CD4-positive, CD25-positive, alpha-beta regulatory T cell (primary cell): ENCODE data around the gene TBX21. TPM values are rescaled to one million over a fixed set of nuclear protein-coding genes. Genes with fewer than 3 reads are reported as not detected.

Source experiments
- ATAC-seq, 2 donors: fragments of 150-1000 bp; cut with Tn5 transposase; one replicate each; pipeline ENCODE4 v1.10.0; 2021; ENCODE audit warnings: low read depth in 2 of 2, moderate number of reproducible peaks in 2 of 2, moderate library complexity in 1 of 2
- DNase-seq, 3 donors: peaks; one replicate each; pipeline versions ENCODE4 v3.0.0 to v3.0.0-alpha.2; 2012 to 2022; ENCODE audit warnings: mixed read lengths in 1 of 3
- H3K27ac ChIP-seq: one replicate; pipeline ENCODE4 v1.7.0; 2013; ENCODE audit warnings: mild to moderate bottlenecking, low read length; ENCODE audit not compliant: insufficient read depth, poor library complexity, severe bottlenecking
- H3K27me3 ChIP-seq: one replicate; pipeline ENCODE4 v1.7.0; 2013; ENCODE audit warnings: low read length; ENCODE audit not compliant: control insufficient read depth, insufficient read depth
- H3K36me3 ChIP-seq: one replicate; pipeline ENCODE4 v1.7.0; 2013; ENCODE audit warnings: mild to moderate bottlenecking, low read length, moderate library complexity; ENCODE audit not compliant: control insufficient read depth, insufficient read depth
- H3K4me1 ChIP-seq: 2 replicates; pipeline ENCODE4 v1.7.0; 2013; ENCODE audit warnings: mild to moderate bottlenecking, low read length; ENCODE audit not compliant: insufficient read depth, control insufficient read depth, poor library complexity, severe bottlenecking
- H3K4me3 ChIP-seq: one replicate; pipeline ENCODE4 v1.7.0; 2013; ENCODE audit warnings: low read depth, mild to moderate bottlenecking, low read length, moderate library complexity
- H3K9me3 ChIP-seq, 2 experiments: 1 replicate in 1 of 2; 2 replicates in 1 of 2; pipeline ENCODE4 v1.7.0; 2013; ENCODE audit warnings: low read length in 2 of 2, mild to moderate bottlenecking in 1 of 2, moderate library complexity in 1 of 2; ENCODE audit not compliant: control insufficient read depth in 2 of 2
- H3K27ac Mint-ChIP-seq, 3 donors: one replicate each; pipeline ENCODE4 v1.8.0; 2020 to 2022; ENCODE audit warnings: mild to moderate bottlenecking in 3 of 3, mixed read lengths in 3 of 3, moderate library complexity in 2 of 3
- H3K27me3 Mint-ChIP-seq: one replicate; pipeline ENCODE4 v1.8.0; 2022; ENCODE audit warnings: mild to moderate bottlenecking, mixed read lengths
- H3K36me3 Mint-ChIP-seq: one replicate; pipeline ENCODE4 v1.8.0; 2020; ENCODE audit warnings: mixed read lengths
- H3K4me1 Mint-ChIP-seq, 4 donors: one replicate each; pipeline ENCODE4 v1.8.0; 2020 to 2022; ENCODE audit warnings: mixed read lengths in 4 of 4, mild to moderate bottlenecking in 1 of 4
- H3K4me3 Mint-ChIP-seq, 4 donors: one replicate each; pipeline ENCODE4 v1.8.0; 2020 to 2022; ENCODE audit warnings: mild to moderate bottlenecking in 4 of 4, mixed read lengths in 4 of 4, moderate library complexity in 3 of 4
- H3K9me3 Mint-ChIP-seq, 7 donors: one replicate each; pipeline ENCODE4 v1.8.0; 2020 to 2022; ENCODE audit warnings: mixed read lengths in 7 of 7, mild to moderate bottlenecking in 3 of 7, moderate library complexity in 2 of 7
- polyA plus RNA-seq, 4 donors: library from polyadenylated mRNA; unstranded; fragments of 300-500 nt; fragmentation: Illumina TruSeq; gene quantifications; one replicate each; pipeline ENCODE4 v1.2.3, GENCODE V29; 2021
- total RNA-seq: library from RNA; stranded (reverse); gene quantifications from one replicate; pipeline ENCODE4 v1.2.3, GENCODE V29; 2022

The TBX21 gene
- total and polyA plus RNA-seq, 5 donors from 2014 or later: 3.8 to 15.7 (median 5.6) TPM

DNA sequence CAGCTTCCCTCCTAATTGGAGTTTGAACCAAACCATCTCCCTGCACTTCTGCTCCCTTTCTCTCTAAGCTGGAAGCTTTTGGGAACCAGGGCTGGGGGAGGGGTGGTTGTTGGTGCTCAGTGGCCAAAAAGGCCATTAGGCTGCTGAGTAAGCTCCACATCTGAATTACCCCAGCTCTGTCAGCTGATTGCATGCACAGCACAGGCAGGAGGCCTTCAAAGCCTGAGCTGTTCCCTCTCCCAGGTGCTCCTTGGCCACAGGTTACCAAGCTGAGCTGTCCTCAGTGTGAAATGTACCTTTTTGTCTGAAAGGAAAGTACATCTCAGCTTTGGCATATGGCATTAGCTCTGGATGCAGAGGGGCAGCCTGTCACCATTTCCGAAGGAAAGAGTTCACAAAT is 45.3 kb upstream of the TBX21 start:
- peaks cover 3% of the 10 kb centered on the region for H3K4me1 ChIP-seq
- H3K27ac ChIP-seq: no peak overlapping the region
- peaks cover 6% of the 10 kb centered on the region for H3K27me3 Mint-ChIP-seq
- H3K27me3 ChIP-seq: no peaks in the 10 kb centered on the region
- H3K36me3 Mint-ChIP-seq: peaks cover 22% of the 10 kb centered on the region
- DNase-seq (no peak), ATAC-seq (no peak)
- H3K4me1 Mint-ChIP-seq: peaks cover 0 to 17% (median 5%) of the 10 kb centered on the region in 4 donors
- H3K9me3 Mint-ChIP-seq: no peaks in the 10 kb centered on the region
- no peak overlapping the region for H3K4me3 ChIP-seq
- no peak overlapping the region for H3K27ac Mint-ChIP-seq
- peaks cover 24% of the 10 kb centered on the region for H3K36me3 ChIP-seq
- no peak overlapping the region for H3K4me3 Mint-ChIP-seq
- H3K9me3 ChIP-seq: no peaks in the 10 kb centered on the region

- H3K4me3 Mint-ChIP-seq: peak overlapping the region in 1 of 4 donors; percentile 73
- no peak overlapping the region for H3K27ac ChIP-seq
- H3K36me3 ChIP-seq: peaks cover 4% of the 10 kb centered on the region
- H3K27me3 ChIP-seq: no peaks in the 10 kb centered on the region
- no peak overlapping the region for H3K4me3 ChIP-seq
- peaks cover 18% of the 10 kb centered on the region for H3K4me1 ChIP-seq
- peaks cover 0 to 20% (median 15%) of the 10 kb centered on the region in 4 donors for H3K4me1 Mint-ChIP-seq
- H3K9me3 ChIP-seq: no peaks in the 10 kb centered on the region
- no peaks in the 10 kb centered on the region for H3K9me3 Mint-ChIP-seq
- peaks cover 19% of the 10 kb centered on the region for H3K27me3 Mint-ChIP-seq
- ATAC-seq (no peak), DNase-seq (no peak)
- H3K27ac Mint-ChIP-seq: no peak overlapping the region
- peaks cover 7% of the 10 kb centered on the region for H3K36me3 Mint-ChIP-seq
Measured at GRCh38 chr17:47690121-47690520, 42.9 kb upstream of the TBX21 start.

GRCh38 chr17:47692137-47692894 is 40.7 kb upstream of the TBX21 start:
- H3K27me3 ChIP-seq: no peaks in the 10 kb centered on the region
- ATAC-seq (no peak), DNase-seq (no peak)
- Mint-ChIP-seq H3K36me3 (no peaks in the 10 kb centered on the region), H3K27me3 (peaks cover 24% of the 10 kb centered on the region), H3K4me1 (peaks cover 0 to 32% (median 11%) of the 10 kb centered on the region in 4 donors), H3K27ac (peak overlapping the region in 2 of 3 donors; percentile 73 to 82), H3K9me3 (no peaks in the 10 kb centered on the region), H3K4me3 (peak overlapping the region; percentile 74 to 93 (median 86))
- no peaks in the 10 kb centered on the region for H3K9me3 ChIP-seq
- no peak overlapping the region for H3K4me3 ChIP-seq
- no peak overlapping the region for H3K27ac ChIP-seq
- H3K36me3 ChIP-seq: no peaks in the 10 kb centered on the region
- peaks cover 23% of the 10 kb centered on the region for H3K4me1 ChIP-seq

DNA sequence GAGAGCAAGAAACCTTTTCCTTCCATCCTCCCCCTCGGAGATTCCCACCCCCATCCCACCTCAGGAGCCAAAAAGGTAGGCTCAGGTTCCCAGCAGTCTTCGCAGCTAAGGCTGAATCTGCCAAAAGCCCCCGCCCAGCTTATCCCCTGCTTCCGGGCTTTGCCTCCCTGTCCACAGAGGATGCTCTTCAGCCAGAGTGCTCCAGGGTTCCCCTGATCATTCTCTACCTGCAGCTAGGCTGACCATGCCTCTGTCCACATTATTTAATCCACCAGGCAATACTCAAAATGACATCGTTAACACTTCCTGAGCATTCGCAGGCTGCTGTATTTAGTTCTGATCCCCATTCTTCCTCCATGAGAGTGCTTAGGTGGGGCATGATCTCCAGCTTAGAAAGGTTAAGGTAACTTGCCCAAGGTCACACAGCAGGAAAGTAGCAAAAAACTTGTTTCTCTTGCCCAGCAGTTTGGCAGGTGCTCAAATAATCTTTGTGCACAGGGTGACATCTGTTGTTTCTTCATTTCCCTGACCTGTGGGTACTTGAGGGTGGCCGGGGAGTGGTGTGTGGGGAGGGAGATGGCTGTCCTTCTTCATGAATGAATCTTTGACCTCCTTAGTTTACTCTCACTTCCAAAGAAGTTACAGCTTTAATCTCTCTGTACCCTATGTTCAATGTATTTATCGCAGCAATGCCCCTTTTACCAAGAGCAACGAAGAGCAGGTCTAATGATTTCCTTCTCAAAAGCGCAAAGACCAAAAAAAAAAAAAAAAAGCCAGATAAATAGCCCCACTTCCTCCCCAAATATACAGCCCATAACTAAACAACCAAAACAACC is 39.9 kb upstream of the TBX21 start:
- ATAC-seq (no peak), DNase-seq (no peak)
- no peak overlapping the region for H3K27ac ChIP-seq
- H3K4me3 ChIP-seq: peak overlapping the region; percentile 80
- Mint-ChIP-seq H3K36me3 (no peaks in the 10 kb centered on the region), H3K4me3 (peak overlapping the region; percentile 81 to 100 (median 90)), H3K9me3 (no peaks in the 10 kb centered on the region), H3K27me3 (peaks cover 24% of the 10 kb centered on the region), H3K4me1 (peaks cover 0 to 32% (median 11%) of the 10 kb centered on the region in 4 donors), H3K27ac (peak overlapping the region; percentile 73 to 88 (median 82))
- H3K9me3 ChIP-seq: no peaks in the 10 kb centered on the region
- H3K27me3 ChIP-seq: no peaks in the 10 kb centered on the region
- H3K4me1 ChIP-seq: peaks cover 23% of the 10 kb centered on the region
- no peaks in the 10 kb centered on the region for H3K36me3 ChIP-seq

DNA sequence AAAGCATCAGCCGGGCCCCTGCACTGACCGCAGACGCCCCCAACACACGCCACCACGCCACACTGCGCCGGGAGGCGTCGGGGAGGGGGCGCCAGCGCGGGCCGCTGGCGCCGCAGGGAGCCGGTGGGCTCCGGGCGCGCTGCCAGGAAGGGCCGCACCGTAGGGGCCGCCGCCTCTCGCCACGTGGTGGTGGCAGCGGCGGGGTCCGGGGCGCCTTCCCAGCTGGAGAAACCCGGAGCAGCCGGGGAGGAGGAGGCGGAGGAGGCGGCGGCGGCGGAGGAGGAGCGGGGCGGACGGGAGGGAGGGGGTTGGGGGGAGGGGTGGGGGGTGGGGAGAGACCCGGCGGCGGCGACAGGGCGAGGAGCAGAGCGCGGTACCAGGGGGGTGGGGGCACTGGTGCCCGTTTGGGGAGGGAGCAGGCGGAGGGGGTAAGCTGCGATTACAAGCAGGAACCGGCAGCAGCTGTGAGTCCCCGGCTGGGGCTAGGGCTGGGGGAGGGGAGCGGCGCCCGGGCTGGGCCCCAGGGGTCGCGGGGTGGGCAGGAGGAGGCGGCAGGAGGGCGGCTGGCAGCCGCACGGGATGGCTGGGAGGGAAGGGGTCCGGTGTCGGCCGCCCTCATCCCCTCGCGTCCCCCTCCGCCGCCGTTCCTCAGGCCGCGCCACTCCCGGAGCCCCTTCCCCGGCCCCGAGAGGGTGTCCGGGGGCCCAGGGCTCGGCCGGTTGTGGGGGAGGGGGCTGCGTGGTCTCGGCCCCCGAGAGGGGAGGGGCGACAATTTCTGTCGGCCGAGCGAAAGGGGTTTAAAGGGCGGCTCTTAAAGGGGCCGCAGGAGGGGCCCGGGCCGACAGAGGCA is 39.1 kb upstream of the TBX21 start, which contains the start of gene TBKBP1:
TBKBP1 (plus strand) TSS at position 431 of the 850 bp plus-strand sequence. CDS start 1,952 bp downstream, outside the sequence.
- peak in 1 of 2 donors; percentile 43 for ATAC-seq
- Histone ChIP-seq H3K4me3 (peak within 1 kb of the TSS; percentile 80), H3K27me3 (no peaks in the 10 kb centered on the region), H3K9me3 (no peaks in the 10 kb centered on the region), H3K4me1 (peaks cover 23% of the 10 kb centered on the region), H3K27ac (peak within 1 kb of the TSS; percentile 55), H3K36me3 (no peaks in the 10 kb centered on the region)
- peak; percentile 40 to 51 (median 51) for DNase-seq
- peak within 1 kb of the TSS; percentile 80 to 88 (median 82) for H3K27ac Mint-ChIP-seq
- no peaks in the 10 kb centered on the region for H3K36me3 Mint-ChIP-seq
- peaks cover 24% of the 10 kb centered on the region for H3K27me3 Mint-ChIP-seq
- peak within 1 kb of the TSS; percentile 87 to 100 (median 91) for H3K4me3 Mint-ChIP-seq
- no peaks in the 10 kb centered on the region for H3K9me3 Mint-ChIP-seq
- H3K4me1 Mint-ChIP-seq: peaks cover 0 to 36% (median 12%) of the 10 kb centered on the region in 4 donors

GRCh38 chr17:47694581-47695428 is 38.2 kb upstream of the TBX21 start:
- Mint-ChIP-seq H3K27me3 (peaks cover 24% of the 10 kb centered on the region), H3K9me3 (no peaks in the 10 kb centered on the region), H3K4me3 (peak overlapping the region; percentile 87 to 95 (median 89)), H3K27ac (peak overlapping the region in 2 of 3 donors; percentile 60 to 80), H3K36me3 (no peaks in the 10 kb centered on the region), H3K4me1 (peaks cover 0 to 37% (median 13%) of the 10 kb centered on the region in 4 donors)
- peaks cover 23% of the 10 kb centered on the region for H3K4me1 ChIP-seq
- H3K27me3 ChIP-seq: no peaks in the 10 kb centered on the region
- no peaks in the 10 kb centered on the region for H3K36me3 ChIP-seq
- H3K27ac ChIP-seq: peak overlapping the region; percentile 55
- DNase-seq (peak; percentile 20 to 55 (median 28)), ATAC-seq (peak; percentile 29 to 40)
- H3K9me3 ChIP-seq: no peaks in the 10 kb centered on the region
- no peak overlapping the region for H3K4me3 ChIP-seq
